Epithelial cell of esophagus (primary cell): ENCODE data around the gene PEX16.

Experiments used
- DNase-seq: peaks from one replicate; pipeline ENCODE4 v3.0.0; 2010; ENCODE audit warnings: low read depth
- H3K4me3 ChIP-seq: 2 replicates; pipeline ENCODE4 v1.5.1; 2011; ENCODE audit warnings: mild to moderate bottlenecking, low read length, control low read depth
- TF ChIP-seq, protein P1 (sequence below): IDR thresholded peaks from 2 replicates; pipeline ENCODE4 v1.5.1; 2011; ENCODE audit warnings: low read depth, mild to moderate bottlenecking, low read length, control low read depth, inconsistent platforms; ENCODE audit not compliant: insufficient read depth; ENCODE audit errors: missing control alignments

The PEX16 gene

DNA sequence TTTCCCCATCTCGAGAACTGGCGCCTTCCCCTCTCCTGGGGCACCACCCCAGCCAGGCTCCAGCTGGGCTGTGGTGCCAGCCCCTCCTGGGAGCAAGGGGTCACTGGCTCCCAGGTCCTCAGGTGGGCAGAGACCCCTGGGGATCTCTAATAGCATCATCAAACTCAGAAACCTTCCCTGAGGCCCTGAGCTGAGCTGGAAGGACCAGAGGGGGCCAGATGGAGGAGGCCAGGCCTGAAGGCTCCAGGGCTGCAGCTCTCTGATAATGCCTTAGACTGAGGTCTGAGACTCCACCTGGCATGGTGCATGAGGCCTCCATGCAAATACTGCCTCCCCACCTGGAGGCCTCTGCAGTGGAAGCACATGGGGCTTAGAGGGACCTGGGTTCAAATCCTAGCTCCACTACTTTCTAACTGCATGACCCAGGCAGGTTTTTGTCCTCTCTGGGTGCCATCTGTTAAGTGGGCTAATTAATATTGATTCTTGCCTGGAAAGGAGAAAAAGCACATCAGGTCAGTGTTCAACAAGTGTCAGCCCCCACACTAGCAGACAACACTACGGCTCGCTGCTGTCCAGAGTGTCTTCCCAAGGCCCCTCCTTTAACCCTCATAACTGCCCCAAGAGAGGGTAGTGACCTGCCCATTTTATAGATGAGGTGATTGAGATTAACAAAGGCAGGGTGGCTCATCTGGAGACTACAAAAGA is 30.7 kb downstream of the PEX16 start:
- H3K4me3 ChIP-seq, result no peak overlapping the region

DNA sequence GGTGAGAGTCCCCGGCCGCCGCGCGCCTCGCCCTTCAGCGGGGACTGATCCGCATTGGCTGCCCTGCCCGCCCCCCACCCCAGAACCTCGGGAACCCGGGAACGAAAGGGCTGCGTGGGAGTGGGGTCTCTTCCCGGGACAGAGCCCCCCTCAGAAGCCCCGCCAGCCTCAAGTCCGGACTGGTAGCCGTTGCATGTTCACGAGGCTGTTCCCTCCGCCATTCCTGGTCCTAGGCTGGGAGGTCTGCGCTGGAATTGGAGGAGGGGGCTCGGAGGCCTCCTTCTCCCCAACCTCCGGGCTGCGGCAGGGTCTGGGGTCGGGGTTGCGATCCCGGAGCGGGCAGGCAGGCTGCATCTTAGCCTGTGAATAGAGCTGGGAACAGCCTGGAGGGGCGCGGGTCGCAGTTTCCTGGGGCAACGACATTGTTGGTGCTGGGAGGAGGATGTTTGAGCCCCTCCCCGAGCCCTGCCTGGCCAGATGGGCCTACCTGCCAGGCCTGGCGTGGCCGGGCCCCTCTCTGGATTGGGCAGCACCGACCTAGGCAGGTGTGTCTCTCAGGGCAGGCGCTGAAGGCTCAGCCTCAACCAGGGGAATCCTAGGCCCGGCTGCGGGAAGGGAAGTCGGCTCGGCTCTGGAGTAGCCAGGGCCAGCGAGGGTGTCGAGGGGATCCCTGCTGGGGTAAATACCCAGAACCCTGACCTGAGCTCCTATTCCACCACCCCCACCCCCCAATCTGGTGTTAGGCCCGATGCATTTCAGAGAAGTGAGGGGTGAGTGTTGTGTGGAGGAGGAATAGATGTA is 31.6 kb downstream of the PEX16 start:
- TF ChIP-seq, protein P1, sequence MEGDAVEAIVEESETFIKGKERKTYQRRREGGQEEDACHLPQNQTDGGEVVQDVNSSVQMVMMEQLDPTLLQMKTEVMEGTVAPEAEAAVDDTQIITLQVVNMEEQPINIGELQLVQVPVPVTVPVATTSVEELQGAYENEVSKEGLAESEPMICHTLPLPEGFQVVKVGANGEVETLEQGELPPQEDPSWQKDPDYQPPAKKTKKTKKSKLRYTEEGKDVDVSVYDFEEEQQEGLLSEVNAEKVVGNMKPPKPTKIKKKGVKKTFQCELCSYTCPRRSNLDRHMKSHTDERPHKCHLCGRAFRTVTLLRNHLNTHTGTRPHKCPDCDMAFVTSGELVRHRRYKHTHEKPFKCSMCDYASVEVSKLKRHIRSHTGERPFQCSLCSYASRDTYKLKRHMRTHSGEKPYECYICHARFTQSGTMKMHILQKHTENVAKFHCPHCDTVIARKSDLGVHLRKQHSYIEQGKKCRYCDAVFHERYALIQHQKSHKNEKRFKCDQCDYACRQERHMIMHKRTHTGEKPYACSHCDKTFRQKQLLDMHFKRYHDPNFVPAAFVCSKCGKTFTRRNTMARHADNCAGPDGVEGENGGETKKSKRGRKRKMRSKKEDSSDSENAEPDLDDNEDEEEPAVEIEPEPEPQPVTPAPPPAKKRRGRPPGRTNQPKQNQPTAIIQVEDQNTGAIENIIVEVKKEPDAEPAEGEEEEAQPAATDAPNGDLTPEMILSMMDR, result no peak
- DNase-seq, result no peak
- peak overlapping the region; percentile 24 for H3K4me3 ChIP-seq

More for the DNA sequence above, 30.7 kb downstream of the PEX16 start:
- TF ChIP-seq, protein P1, result no peak
- no peak for DNase-seq

DNA sequence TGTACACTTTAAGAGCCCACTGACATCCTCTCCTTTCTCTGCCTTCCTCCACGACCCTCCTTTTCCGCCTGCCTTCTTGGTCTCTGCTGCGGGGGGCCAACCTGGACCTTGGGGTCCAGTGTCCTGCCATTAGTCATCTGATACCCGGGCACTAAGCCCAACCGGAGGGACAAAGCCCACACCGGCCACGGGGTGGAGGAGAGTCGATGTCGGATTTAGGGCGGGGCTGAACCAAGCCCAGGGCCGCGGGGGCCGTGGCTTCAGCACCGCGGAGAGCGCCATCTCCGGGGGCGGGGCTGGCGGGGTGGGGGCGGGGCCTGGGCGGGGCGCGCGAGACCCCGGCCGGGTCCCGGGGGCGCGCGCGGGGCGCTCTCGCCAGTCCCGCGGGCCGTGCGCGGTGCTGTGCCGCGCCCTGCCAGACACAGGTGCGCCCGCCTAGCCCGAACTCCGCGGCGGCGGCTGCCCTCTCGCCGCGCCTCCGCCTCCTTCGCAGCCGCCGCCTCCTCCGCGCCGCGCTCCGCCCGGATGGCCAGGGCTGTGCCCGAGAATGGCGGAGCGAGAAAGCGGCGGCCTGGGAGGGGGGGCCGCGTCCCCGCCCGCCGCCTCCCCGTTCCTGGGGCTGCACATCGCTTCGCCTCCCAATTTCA is 32.3 kb downstream of the PEX16 start, which contains the start of gene MAPK8IP1:
Gene MAPK8IP1, plus strand, starts transcription at position 378 of the 647 bp plus-strand sequence. Its CDS starts 170 bp downstream, at position 548.
- TF ChIP-seq, protein P1, result no peak
- H3K4me3 ChIP-seq, result peak within 1 kb of the TSS; percentile 24
- peak; percentile 55 for DNase-seq

DNA sequence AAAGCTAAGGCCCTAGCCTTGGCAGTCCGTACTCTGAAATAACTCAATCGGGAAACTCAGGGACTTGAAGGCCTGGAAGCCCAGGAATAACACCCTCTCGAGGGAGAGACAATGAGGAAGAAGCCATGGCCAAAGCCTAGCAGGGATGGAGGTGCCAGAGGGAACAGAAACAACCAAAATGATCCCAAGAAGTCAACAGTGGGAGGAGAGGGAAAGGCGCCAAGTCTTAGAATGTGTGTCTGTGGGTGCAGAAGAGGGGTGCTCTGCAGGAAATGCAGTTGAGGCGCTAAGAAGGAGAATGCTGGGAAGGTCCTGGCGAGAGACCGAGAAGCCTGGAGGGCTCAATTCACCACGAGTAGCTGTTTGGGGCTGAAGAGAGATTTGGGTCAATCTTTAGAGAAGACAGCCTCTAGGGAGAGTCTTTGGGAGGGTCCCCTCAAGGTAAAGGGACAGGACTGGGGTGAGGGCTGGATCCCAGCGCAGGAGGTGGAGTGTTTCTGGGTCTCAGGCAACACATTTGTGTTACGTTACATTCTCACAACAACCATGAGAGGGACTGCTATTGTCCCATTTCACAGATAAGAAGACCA is 33.0 kb downstream of the PEX16 start:
- no peak overlapping the region for H3K4me3 ChIP-seq
- TF ChIP-seq, protein P1, result no peak
- no peak for DNase-seq

DNA sequence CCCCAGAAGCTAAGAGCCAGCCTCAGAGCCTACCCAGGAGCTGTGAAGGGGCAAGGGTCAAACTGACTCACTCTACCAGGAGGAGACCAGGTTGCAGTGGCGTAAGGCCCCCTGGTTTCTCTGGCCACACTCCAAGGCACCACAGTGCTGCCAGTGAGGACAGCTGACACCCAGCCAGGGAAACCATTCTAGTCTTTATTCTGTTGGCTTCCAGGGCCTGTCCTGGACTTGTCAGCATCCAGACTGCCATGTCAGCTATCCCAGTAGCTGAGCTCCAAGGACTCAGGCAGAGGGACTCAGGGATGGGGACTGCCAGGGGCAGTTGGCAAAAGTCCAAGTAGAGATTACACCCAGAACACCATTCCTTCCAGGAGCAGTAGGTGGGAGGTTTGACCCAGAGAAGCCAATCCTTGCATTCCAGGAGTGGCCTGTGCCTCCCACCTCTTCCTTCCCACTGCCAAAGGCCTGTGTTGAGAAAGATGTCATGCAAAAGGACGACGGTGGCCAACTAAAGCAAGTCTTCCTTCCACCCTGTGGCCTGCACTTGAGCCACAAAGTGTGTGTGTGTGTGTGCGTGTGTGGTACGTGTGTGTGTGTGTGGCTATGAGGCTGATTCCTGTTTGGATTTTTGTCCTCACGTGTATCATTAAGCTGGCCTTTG is 35.8 kb downstream of the PEX16 start:
- H3K4me3 ChIP-seq, result no peak overlapping the region
- TF ChIP-seq, protein P1, result no peak
- DNase-seq, result no peak
